NT2/D1 (cell line): ENCODE data around the gene AGAP1.

Experiments
- SUZ12 ChIP-seq: IDR thresholded peaks from 2 replicates; pipeline ENCODE4 v1.6.1; 2011; ENCODE audit not compliant: insufficient read length, insufficient read depth; ENCODE audit errors: extremely low read depth
- YY1 ChIP-seq: IDR thresholded peaks from 2 replicates; pipeline ENCODE4 v1.6.1; 2011; ENCODE audit not compliant: insufficient read length, insufficient read depth
- ZNF274 ChIP-seq: IDR thresholded peaks from 2 replicates; pipeline ENCODE4 v1.6.1; 2011; ENCODE audit warnings: mild to moderate bottlenecking, low read depth, low read length

DNA sequence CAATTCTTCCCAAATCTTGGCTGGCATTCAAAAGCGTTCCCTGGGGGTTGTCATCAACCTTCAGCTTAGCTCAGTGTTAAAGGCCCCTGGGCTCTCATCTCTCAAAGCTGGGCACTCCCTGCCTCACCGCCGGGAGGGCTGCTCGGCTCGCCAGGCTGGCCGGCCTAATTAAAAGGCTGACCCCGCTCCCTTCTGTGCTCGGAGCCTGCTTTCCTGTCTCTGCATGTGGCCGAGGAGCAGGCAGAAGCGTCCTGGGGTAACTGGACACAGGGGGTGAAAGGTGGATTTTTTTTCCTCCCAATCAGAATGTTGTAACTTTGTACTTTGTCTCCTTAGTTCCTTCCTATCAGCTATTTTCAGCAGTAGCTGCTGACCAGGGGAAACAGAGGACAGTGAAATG, 443.2 kb downstream of the AGAP1 start:
- TF ChIP-seq ZNF274 (no peak), YY1 (no peak), SUZ12 (no peak)
